Lower lobe of right lung (tissue), 2 donors: ENCODE data around the gene DMD. TPM values are rescaled to one million over a fixed set of nuclear protein-coding genes. Genes with fewer than 3 reads are reported as not detected.

Source experiments
- ATAC-seq, 2 donors: fragments of 200-7000 bp; cut with Tn5 transposase; one replicate each; pipeline ENCODE4 v1.9.1; 2020 to 2022; ENCODE audit warnings: mild to moderate bottlenecking in 2 of 2, moderate library complexity in 2 of 2
- DNase-seq: peaks from one replicate; pipeline ENCODE4 v3.0.0-alpha.2; 2020
- H3K27ac ChIP-seq: fragments of 200-600 bp; one replicate; pipeline ENCODE4 v1.8.0; 2022
- H3K27me3 ChIP-seq: fragments of 200-600 bp; one replicate; pipeline ENCODE4 v1.8.0; 2022; ENCODE audit warnings: low read depth
- H3K36me3 ChIP-seq: fragments of 200-600 bp; one replicate; pipeline ENCODE4 v1.8.0; 2022; ENCODE audit warnings: mild to moderate bottlenecking
- H3K4me1 ChIP-seq: fragments of 200-600 bp; one replicate; pipeline ENCODE4 v1.8.0; 2022
- H3K4me3 ChIP-seq: fragments of 200-600 bp; one replicate; pipeline ENCODE4 v1.8.0; 2022; ENCODE audit warnings: mild to moderate bottlenecking
- H3K9me3 ChIP-seq: fragments of 200-600 bp; one replicate; pipeline ENCODE4 v1.8.0; 2022
- intact Hi-C: fragments of 100-400 bp; cut with DNase I; formaldehyde crosslinking; loops from one replicate; pipeline ENCODE4 v1.11.0; 2022
- total RNA-seq: library from RNA; stranded (reverse); fragmentation: NEBNext Ultra II Directional; extraction: Animal tissue kit (Norgen Biotek cat#: 25700); gene quantifications from one replicate; pipeline ENCODE4 v1.2.1, GENCODE V29; 2021
- TF ChIP-seq, protein P1 (sequence below): fragments of 200-600 bp; IDR thresholded peaks from one replicate; pipeline ENCODE4 v1.8.0; 2022; ENCODE audit warnings: antibody characterized with exemption, mild to moderate bottlenecking
- donor health status: DM: no; HTN: yes; CAD: no; lungs with severe emphysema.

DMD gene
- total RNA-seq, 1 donor from 2014 or later: 29.4 TPM

DNA sequence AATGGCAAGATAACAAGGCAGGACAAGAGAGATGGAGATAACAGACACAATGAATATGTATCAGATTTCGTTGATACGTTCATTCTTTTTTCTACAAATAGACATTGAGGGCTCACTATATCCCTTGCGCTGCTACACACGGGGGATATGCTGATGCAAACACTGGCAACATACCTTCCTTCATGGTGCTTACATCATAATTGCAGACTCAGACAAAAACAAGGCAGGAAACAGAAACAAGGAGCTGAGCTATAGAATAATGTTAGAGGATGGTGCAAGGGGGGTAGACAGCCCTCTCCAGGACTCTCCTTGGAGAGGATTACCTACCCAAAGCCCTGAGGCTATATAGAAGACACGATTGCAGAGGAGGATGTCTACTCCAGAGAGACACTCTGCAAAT is 1069.5 kb downstream of the DMD start:
- DNase-seq (no peak), ATAC-seq (no peak)
- no peaks in the 10 kb centered on the region for H3K4me1 ChIP-seq
- no peak overlapping the region for H3K27ac ChIP-seq
- H3K27me3 ChIP-seq: no peaks in the 10 kb centered on the region
- no peak overlapping the region for H3K4me3 ChIP-seq
- H3K9me3 ChIP-seq: no peaks in the 10 kb centered on the region
- intact Hi-C loops: no loop called here
- H3K36me3 ChIP-seq: no peaks in the 10 kb centered on the region
- TF ChIP-seq, protein P1, sequence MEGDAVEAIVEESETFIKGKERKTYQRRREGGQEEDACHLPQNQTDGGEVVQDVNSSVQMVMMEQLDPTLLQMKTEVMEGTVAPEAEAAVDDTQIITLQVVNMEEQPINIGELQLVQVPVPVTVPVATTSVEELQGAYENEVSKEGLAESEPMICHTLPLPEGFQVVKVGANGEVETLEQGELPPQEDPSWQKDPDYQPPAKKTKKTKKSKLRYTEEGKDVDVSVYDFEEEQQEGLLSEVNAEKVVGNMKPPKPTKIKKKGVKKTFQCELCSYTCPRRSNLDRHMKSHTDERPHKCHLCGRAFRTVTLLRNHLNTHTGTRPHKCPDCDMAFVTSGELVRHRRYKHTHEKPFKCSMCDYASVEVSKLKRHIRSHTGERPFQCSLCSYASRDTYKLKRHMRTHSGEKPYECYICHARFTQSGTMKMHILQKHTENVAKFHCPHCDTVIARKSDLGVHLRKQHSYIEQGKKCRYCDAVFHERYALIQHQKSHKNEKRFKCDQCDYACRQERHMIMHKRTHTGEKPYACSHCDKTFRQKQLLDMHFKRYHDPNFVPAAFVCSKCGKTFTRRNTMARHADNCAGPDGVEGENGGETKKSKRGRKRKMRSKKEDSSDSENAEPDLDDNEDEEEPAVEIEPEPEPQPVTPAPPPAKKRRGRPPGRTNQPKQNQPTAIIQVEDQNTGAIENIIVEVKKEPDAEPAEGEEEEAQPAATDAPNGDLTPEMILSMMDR: no peak

DNA sequence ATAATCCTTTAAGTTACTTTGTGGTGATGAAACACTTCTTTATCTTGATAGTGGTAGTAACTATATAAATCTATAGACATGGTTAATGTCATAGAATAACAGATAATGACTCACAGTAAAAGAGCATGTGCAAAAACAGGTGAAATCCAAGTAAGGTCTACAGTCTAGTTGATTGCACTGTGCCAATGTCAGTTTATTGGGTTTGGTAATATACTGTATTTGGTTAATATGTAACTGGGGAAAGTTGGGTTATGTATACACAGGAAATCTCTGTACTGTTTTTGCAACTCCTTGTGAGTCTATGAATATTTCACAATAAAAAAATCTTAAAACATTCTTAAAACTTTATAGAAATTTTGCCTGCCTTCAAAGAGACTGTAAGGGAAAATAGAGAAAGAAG is 1071.9 kb downstream of the DMD start:
- no peaks in the 10 kb centered on the region for H3K27me3 ChIP-seq
- H3K27ac ChIP-seq: no peak overlapping the region
- DNase-seq (no peak), ATAC-seq (no peak)
- intact Hi-C loops: no loop called here
- H3K9me3 ChIP-seq: no peaks in the 10 kb centered on the region
- H3K4me3 ChIP-seq: no peak overlapping the region
- TF ChIP-seq, protein P1: no peak
- H3K36me3 ChIP-seq: no peaks in the 10 kb centered on the region
- H3K4me1 ChIP-seq: no peaks in the 10 kb centered on the region

DNA sequence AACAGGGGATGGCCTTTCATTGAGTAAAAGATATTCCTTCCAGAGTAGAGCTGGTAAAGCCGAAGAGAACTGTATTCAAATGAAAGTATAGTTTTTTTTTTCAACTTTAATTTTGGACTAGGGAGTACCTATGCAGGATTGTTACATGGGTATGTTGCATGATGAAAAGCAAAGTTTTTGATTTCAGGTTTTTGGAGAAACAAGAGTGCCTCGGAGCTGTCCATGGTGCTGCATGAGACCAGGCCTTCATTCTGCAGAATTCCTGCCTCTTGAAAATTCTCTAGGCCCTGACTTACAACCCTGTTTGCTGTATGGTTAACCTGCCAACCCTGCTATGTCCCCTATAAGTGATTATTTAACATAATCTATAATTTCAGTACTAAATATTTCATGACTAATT is 1073.8 kb downstream of the DMD start:
- intact Hi-C loops: no loop called here
- TF ChIP-seq, protein P1: no peak
- Histone ChIP-seq H3K4me1 (no peaks in the 10 kb centered on the region), H3K27me3 (no peaks in the 10 kb centered on the region), H3K4me3 (no peak overlapping the region), H3K9me3 (no peaks in the 10 kb centered on the region), H3K36me3 (no peaks in the 10 kb centered on the region), H3K27ac (no peak overlapping the region)
- no peak for ATAC-seq
- DNase-seq: no peak

DNA sequence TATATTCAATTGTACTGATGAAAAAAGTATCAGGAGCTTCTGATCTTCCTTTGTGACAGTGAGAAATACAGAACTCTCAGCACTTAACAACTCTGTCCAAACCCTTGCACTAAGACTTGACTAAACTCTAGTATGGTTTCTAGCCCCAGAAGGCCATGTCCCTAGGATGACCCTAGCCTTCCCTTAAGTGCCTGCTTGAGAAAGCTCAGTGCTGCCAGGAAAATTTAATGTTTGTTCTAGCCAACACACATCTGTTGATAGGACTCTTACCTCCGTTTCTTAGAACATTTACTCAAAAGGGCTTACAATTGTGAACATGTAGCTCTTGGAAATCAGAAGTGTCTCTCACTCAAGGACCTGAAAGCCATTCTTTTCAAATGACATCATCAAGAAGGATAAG is 1084.4 kb downstream of the DMD start:
- H3K4me1 ChIP-seq: no peaks in the 10 kb centered on the region
- H3K4me3 ChIP-seq: no peak overlapping the region
- intact Hi-C loops: no loop called here
- no peak for DNase-seq
- TF ChIP-seq, protein P1: no peak
- H3K27me3 ChIP-seq: no peaks in the 10 kb centered on the region
- no peak overlapping the region for H3K27ac ChIP-seq
- no peaks in the 10 kb centered on the region for H3K9me3 ChIP-seq
- peak; percentile 74 to 85 for ATAC-seq
- no peaks in the 10 kb centered on the region for H3K36me3 ChIP-seq

DNA sequence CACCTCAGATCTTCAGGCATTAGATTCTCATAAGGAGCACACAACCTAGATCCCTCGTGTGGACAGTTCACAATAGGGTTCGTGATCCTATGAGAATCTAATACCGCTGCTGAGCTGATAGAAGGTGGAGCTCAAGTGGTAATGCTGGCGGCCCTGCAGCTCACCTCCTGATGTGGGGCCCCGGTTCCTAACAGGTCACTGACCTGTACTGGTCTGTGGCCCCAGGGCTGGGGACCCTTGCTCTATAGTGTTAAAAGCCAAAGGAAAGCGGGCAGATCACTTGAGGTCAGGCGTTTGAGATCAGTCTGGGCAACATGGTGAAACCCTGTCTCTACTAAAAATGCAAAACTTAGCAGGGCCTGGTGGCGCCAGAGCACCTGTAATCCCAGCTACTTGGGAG is 1092.5 kb downstream of the DMD start:
- H3K4me1 ChIP-seq: no peaks in the 10 kb centered on the region
- intact Hi-C loops: no loop called here
- no peak overlapping the region for H3K4me3 ChIP-seq
- ATAC-seq (no peak), DNase-seq (no peak)
- TF ChIP-seq, protein P1: no peak
- no peaks in the 10 kb centered on the region for H3K36me3 ChIP-seq
- H3K27ac ChIP-seq: no peak overlapping the region
- no peaks in the 10 kb centered on the region for H3K9me3 ChIP-seq
- no peaks in the 10 kb centered on the region for H3K27me3 ChIP-seq

DNA sequence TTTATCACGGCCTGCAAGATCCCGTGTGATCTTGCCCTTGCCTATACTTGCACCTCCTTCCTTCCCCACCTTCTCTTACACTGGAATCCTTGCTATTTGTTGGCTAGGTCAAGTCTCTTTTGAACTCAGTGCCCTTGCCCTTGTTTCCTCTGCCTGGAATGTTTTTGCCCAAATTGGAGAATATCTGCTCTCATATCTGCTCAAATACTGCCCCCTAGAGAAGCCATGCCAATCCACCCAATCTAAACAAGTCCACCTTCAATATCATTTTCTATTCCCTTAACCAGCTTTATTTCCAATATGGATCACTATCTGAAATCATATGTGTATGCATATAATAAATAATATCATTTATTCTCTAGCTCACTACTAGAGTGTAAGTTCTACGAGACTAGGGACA is 1095.3 kb downstream of the DMD start:
- Histone ChIP-seq H3K27ac (no peak overlapping the region), H3K27me3 (no peaks in the 10 kb centered on the region), H3K4me3 (no peak overlapping the region), H3K36me3 (no peaks in the 10 kb centered on the region), H3K4me1 (no peaks in the 10 kb centered on the region), H3K9me3 (no peaks in the 10 kb centered on the region)
- no peak for ATAC-seq
- no peak for DNase-seq
- intact Hi-C loops: no loop called here
- TF ChIP-seq, protein P1: no peak
